Activated T-cell treated with anti-CD3 and anti-CD28 coated beads for 24 hours (primary cell): ENCODE data around the gene GSTA4.
"Not testable (repeated sequence)": the region's sequence is repeated elsewhere in the genome, so short reads cannot be mapped to it uniquely, and the experiment has no call there.

Experiments used
- DNase-seq: peaks from one replicate; pipeline ENCODE4 v3.0.0-alpha.2; 2020; ENCODE audit warnings: low read depth

GSTA4 gene

DNA sequence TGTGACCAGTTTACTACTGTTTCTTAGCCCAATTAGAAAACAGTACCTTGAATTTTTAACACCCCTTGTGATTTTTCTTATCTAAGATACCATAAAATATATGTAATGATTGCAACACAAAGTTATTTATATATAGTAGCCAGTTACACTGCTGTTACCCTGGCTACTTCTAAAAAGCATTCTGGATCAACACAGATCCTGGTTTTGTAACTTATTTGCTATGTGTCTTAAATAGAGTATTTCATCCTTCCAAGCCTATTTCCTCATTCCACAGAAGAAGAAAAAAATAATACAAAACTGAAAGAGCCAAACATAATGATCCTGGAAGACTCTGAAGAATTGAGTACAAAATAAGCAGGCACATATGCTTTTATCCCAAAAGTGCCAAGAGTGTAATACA, 19.0 kb upstream of the GSTA4 start:
- no peak for DNase-seq

DNA sequence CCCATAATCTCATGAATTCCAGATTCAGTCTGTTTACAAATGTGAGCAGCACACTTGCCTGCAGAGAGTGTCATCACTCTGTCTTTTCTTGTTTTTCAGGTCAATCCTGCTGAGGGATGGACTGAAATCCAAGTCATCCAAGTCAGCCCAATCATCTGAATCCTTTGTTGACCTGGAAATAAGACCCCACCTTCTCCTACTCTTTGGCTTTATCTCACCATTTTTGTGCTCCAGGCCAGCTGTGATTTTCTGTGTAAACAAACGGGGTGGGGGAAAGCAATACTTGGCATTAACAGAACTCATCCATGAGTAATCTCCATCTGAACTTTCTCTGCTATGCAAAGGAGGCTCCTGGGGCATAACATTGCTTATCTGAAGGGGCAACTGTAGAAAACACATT, 16.9 kb upstream of the GSTA4 start:
- DNase-seq = no peak

DNA sequence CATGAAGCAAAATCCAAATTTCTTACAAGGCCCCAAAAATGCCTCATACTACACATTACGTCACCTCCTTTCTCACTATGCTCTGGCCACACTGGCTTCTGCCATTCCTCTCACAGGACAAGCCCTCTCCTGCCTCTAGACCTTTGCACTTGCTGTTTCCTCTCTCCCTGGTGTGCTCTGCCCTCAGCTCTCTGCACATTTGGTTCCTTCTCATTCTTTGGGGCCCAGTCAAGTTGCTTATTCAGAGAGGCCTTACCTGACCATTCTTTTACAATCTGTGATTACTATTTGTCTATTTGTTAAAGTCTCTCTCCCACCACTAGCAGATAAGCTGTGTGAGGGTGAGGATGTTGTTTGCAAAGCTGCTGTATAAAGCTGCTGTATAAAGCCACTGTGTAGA, 15.4 kb upstream of the GSTA4 start:
- no peak for DNase-seq

DNA sequence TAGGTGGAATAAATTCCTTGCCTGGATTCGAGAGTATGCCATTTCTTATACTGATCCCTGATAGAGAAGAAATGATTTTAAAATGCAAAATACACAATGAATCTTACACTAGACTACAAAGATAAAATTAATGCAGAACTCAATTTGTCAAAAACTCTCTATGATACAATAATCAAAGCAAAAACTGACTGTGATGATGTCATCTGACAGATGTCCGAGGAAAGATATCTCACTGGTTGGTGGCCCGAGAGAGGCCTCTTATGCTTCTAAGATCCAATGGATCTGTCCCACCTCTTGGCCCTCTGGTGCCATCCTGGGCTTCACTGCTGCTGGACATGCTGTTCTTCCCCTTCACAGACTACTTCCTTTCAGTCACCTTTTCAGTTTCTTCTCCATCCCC, 14.4 kb upstream of the GSTA4 start:
- no peak for DNase-seq

DNA sequence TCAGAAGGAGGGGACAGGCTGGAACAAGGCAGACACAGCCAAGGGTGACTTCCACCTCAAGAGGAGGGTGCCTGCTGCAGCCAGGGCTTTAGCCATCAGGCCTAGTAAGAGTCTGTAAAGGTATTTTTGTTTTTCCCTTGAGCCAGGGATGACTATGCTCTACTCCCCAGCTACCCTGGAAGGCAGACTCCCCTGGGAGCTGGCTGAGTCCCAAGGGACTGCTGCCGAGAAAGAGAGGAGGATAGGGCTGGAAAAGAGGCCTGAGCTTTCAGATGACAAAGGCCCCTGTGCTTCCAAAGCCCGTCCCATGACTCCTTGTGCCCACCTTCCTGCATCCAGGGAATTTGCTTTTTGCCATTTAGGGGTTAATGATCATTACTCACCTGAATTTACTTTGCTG, 14.0 kb upstream of the GSTA4 start:
- DNase-seq = no peak

DNA sequence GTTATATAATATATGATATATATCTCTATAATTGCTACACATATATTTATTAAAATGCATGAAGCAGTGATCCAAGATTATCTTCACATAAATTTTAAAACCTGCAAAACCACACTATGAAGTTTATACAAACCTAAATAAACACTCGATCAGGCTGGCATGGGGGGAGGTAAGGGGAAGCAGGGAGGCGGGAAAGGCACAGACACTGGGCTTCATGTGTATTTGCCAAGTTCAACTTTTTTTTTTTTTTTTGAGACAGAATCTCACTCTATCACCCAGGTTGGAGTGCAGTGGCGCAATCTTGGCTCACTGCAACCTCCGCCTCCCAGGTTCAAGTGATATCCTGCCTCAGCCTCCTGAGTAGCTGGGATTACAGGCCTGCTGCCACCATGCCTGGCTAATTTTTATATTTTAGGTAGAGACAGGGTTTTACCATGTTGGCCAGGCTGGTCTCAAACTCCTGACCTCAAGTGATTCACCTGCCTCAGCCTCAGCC, 13.2 kb upstream of the GSTA4 start:
- not testable (repeated sequence) for DNase-seq

DNA sequence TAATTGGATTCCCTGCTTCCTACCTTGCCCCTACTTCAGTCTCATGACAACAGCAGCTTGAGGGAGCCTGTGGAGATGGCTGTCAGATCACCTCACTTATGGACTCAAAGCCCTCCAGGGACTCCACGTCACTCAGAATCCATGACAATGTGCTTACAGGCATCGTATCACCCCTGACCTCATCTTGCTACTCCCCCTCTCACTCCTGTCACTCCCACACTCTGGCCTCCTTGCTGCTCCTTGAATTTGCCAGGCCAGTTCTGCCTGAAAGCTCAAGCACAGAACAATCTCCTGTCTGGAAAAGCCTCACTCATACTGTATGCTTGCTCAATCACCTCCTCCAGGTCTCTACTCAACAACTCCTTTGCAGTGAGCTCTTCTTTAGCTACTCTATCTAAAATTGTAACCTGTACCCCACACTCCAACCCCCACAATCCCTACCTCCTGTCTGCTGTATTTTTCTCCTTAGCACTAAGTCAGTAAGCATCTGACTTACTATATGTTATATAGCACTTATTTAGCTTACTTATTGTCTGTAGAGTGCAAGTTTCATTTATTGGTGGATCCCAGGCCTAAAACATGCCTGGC, 10.7 kb upstream of the GSTA4 start:
- DNase-seq = no peak

DNA sequence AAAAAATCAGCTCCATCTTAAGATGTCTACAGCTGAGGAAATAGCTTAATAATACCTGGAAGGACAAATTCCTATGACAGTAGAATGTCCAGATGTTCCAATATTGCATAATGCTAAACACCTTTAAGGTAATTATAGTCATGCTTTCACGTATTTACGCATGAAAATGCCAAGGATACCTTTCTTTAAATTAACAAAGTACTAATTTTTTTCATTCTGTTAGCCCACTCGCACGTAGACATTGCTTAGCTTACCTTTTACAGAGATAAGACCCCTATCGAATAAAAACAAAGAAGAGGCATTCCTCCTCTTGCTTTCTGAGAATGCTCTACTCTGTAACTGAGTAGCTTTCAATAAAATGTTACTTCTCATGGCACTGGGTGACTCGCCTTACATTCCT, 4.4 kb upstream of the GSTA4 start:
- no peak for DNase-seq

DNA sequence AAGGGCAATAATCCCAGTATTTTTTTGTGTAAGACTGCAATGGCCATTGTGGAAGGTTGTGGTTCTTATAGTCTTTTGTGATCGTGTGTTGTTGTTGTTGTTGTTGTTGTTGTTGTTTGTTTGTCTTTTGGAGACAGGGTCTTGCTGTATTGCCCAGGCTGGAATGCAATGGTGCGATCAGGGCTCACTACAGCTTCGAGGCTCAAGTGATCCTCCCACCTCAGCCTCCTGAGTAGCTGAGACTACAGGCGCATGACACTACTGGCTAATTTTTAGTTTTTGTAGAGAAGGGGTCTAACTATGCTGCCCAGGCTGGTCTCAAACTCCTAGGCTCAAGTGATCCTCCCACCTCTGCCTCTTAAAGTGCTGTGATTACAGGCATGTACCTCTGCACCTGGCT, 3.5 kb upstream of the GSTA4 start:
- no peak for DNase-seq

DNA sequence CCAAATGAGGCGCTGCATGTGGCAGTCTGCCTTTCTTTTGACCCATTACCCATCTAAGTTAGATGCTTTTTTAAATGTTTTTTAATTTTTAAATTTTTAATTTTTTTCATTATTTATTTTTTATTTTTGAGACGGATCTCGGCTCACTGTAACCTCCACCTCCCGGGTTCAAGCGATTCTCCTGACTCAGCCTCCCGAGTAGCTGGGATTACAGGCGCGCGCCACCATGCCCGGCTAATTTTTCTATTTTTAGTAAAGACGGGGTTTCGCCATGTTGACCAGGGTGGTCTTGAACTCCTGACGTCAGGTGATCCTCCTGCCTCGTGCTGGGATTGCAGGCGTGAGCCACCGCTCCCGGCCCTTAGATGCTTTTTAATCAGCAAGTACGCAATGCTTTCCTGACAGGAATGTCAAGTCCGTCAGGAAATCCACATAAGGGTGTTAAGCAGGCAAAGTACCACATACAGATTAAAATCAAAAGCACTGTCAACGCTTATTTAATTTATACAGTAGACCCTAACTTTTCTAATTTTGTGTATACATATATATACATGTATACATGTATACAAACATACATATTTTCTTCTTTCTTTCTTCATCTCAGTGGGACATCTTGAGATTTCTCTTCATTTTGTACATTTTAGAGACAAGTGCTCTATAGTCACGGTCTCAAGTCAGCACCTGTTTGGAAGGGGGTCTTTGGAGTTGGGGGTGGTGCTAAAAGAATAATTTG, 995 bp upstream of the GSTA4 start:
- DNase-seq = peak; percentile 23

DNA sequence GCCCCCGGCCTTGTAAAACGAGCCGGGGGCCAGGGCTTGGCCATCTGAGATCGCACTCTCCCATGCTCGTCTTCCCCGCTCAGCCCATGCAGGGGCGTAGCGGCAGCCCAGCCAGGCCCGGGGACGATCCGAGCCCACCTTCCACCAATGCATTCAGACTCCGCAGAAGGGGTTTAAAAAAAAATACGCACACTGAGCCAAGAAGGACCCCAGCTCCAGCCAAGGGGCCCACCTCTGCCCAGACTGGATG, 320 bp downstream of the GSTA4 start:
- no peak for DNase-seq

DNA sequence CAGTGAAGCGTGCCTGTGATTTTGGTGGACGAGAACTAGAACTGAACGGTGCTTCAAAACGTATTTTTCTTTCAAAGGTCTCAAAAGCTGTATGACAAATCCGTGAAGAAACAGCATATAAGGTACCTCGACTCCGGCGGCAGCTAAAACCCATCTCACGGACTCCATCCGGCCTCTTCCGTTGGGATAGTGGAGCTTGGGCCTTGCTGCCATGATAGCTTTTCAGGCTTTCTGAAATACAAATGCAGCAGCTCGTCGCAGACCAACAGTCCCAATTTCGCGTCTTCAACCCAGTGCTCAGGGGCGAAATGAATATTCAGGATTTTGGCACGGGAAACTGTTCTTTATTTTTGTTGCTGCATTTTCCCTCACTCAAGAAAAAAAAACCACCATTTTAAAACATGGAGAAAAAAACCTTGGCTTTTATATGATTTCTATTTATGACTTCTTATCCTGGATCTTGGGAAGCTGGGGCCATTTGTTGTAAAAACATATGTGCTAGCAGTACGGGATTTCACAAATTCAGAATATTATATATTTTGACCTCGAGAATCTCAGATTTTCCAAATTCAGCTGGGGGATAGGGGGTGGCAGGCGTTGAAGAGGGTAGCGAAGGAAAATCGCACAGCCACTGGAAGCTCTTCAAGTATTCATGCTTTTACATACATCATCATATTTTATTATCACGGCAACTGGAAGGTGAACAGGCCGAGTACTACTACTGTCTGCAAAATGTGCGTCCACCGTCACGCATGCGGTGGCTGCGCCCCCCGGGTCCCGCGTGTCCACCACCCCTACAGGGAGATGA, 849 bp downstream of the GSTA4 start:
- DNase-seq = no peak

DNA sequence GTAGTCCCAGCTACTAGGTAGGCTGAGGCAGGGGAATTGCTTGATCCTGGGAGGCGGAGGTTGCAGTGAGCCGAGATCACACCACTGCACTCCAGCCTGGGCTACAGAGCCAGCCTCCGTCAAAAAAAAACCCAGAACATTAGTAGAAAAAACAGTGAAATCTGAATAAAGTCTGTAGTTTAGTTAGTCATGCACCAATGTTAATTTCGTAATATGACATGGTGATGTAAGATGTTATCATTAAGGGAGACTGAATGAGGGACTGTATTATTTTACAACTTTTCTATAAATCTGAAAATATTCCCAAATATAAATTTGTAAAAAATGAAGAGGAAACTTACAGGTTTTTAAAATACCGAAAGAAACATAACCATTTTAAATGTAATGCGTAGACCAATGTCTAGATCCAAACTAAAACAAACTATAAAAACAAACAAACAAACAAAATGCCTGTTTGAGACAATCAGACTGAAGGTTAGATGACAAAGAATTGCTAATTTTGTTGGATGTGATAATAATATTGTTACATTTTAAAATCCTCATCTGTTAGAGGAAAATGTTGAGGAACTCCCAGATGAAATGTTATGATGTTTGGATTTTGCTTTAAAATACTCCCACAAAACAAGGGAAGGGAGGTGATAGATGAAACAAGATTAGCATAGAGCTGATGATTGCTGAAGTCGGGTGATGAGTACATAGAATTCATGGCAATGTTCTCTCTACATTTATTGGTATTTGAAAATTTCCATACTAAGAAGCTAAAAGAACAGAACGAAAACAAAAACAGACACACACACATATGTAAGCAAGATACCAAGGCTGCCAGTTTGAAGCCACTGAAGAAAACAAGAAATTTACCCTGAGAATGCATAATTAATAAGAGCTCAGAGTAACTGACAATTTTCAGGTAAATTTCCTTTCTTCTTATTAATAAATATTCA, 1.8 kb downstream of the GSTA4 start:
- no peak for DNase-seq

DNA sequence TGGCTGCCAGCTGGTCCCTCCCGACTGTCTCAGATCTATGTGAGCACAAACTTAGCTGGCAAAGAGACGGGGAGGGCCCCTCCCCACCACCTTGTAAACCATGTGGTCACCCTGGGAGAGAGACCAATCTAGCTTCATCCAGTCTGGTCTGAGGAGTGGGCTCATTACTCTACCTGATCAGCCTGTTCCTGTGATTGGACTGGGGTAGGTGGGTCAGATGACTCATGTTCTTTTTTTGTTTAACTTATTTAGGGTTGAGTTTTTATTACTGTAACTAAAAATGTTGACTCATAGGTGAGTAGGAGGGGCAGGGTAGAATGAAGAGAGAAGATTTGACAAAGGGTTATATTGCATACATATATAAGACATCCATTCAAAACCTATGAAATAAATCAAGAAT, 4.7 kb downstream of the GSTA4 start:
- no peak for DNase-seq

DNA sequence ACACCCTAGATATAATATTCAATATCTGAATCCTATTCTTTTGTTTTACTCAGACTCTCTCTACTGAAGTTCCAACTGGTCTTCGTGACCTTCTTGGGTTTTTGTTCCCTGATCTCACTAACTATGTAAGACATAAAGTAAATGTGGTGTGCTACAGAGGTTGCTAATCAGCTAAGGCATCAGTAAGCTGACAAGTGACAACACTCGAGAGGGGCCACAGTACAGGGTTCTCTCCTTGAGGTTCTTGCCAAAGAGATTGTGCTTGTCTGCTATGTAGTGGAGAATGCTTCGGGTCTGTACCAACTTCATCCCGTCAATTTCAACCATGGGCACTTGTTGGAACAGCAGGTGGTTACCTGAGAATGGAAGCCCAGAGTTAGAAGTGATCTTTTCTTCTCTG, 9.9 kb downstream of the GSTA4 start:
- DNase-seq = no peak

DNA sequence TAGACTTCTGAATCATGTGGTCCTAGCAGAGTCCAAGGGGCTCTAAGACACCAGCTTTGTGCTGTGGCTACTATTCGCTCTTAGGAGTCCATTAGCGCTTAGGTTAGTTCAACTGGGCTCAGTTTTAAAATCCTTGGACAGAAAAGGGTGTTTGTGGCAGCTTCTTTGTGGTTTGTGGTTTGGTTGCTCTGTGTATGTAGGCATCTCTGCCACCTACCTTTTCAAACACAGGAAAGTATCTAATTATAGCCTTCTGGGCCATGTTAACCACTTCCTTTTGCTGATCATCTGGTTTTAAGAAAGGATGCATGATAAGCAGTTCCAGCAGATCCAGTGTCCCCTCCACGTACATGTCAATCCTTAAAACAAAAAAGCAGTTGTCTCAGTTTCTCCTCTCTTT, 10.8 kb downstream of the GSTA4 start:
- DNase-seq = peak; percentile 17

DNA sequence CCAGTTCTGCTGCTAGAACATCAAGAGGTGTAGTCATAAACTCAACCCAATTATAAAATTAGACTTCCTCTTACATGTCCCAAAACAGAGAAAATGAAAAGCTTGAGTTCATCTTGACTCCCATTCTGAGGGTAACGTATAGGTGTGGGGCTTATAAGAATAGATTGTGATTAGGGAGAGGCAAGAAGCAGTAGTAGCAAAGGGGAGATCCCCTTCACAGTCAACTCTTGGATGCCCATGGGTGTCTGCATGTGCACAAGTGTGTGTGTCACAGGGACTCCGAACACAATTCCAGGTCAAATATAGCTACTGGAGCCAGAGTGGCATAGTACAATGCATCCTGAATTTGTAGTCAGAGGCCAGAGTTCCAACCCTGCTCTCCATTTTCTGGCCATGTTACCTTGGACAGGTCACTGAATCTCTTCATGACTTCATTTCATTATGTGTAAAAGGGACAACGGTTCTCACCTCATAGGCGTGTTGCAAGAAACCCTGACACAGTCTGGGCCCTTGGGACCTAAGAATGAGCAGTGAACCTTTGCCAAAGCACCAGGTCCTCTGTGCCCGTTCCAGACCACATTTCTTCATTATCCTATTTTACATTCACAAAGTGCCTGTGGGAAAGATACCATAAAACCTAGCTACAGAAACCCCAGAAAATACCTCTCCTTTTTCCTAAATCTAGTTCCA, 11.8 kb downstream of the GSTA4 start:
- DNase-seq = no peak

DNA sequence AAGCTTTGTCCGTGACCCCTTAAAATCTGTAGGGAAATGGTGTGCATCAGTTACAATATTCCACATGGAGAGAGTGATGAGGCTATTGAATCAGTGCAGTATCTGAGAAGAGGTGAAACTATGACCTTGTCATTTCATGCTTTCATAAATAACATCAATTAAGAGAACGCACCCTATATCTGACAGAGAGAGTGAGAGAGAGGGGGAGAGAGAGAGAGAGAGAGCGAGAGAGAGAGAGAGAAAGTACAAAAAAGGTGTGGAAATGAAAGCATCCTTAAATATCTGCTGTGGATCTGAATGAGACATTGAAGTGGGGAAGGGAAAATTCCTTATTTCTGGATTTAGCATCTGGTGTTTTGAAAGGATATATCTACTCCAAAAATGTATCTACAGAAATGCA, 12.4 kb downstream of the GSTA4 start:
- DNase-seq = no peak

DNA sequence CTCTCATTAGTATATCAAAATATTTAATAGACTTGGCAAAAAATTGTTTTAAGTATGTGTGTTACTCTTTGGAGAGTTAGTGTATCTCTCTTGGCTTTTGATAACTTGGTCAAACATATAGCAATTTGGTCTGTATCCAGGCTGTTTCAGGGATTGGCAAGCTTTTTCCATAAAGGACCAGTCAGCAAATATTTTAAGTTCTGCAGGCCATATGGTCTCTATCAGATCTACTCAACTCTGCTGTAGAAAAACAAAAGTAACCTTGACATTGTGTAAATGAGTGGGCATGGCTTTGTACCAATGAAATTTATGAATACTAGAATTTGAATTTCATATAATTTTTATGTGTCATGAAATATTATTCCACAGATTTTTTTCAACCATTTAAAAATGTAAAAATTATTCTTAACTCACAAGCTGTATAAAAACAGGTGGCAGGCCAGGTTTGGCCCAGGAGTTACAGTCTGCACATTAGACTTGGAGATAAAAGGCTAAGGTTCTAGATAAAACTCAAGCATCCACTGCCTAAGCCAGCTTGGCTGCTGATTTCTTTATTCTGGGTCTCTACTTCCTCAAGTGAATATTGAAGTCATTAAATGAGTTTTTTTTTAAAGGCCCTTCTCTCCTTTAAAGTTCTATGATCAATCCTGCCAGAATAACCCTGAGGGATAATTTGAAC, 13.7 kb downstream of the GSTA4 start:
- DNase-seq = no peak

DNA sequence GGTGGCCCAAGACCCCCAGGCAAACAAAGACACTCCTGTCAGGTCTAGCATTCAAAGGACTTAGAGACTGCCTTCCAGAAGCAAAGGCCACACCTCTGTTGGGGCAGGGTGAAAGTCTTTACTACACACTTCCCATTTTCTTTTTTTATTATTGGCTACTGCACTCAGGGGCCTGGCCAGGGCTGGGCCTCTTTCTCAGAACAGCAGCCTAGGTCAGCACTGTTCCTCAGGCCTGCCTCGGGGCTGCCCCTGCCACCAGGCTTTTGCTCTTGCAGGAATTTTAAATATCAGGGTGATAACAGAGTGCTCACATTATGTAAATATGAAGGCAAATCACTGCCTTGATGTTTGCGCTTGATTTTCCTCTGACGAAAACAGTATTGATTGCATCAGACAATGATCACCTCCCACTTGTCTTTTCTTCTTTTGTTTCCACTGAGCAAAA, 18.5 kb downstream of the GSTA4 start:
- no peak for DNase-seq

DNA sequence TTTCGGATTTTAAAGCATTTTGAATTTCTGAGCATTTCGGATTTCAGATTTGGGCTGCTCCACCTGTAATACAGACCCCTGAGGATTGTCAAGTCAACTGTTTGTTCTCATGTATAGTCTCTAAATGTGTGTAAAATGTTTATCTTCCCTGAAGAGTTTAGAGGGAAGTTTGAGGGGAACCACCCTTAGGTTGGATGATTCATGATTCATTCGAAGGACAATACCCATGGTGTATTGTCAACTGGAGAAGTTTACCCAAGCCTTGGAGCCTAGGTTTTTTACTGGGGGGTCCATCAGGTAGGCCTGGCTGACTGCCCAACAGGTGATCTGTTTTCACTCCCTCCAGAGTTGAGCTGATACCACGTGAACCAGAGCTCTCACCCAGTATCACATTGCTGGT, 18.9 kb downstream of the GSTA4 start:
- DNase-seq = no peak
